GM10266 (cell line): ENCODE data around the gene GARNL3.

Source experiments
- DNase-seq: peaks from one replicate; pipeline ENCODE4 v3.0.0; 2012; ENCODE audit errors: extremely low spot score
- TF ChIP-seq, protein P1 (sequence below): IDR thresholded peaks from 2 replicates; pipeline ENCODE4 v1.5.1; 2012; ENCODE audit warnings: mild to moderate bottlenecking, low read depth; ENCODE audit not compliant: control insufficient read depth, insufficient read depth; ENCODE audit errors: missing control alignments

The GARNL3 gene

DNA sequence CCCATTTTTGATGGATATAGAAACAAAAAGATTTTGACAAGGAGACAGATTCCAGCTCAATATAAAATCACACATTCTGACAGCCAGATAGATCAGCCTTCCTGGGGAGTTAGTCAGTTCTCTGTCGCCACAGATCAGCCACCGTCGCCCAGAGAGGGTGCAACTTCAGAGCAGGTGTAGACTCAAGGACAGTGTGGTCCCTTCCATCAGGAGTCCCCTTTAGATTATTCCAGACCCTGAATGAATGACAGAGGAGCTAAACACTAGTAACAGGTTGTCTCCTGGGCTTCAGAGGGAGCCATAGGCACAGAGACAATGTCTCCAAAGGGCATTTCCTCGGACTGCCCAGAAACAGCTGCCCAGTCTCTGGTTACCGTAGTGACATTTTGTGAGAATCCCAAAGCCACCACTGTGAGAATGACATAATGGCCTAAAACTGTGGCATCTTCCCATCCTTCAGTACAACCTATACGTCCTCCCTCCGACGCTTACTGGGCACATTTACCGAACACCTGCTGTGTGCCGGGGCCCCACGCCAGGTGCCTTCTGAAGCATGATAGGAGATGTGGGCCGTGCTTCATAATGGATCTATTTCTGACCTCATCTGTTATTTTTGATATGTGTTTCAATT is 85.0 kb downstream of the GARNL3 start:
- no peak for DNase-seq
- TF ChIP-seq, protein P1, sequence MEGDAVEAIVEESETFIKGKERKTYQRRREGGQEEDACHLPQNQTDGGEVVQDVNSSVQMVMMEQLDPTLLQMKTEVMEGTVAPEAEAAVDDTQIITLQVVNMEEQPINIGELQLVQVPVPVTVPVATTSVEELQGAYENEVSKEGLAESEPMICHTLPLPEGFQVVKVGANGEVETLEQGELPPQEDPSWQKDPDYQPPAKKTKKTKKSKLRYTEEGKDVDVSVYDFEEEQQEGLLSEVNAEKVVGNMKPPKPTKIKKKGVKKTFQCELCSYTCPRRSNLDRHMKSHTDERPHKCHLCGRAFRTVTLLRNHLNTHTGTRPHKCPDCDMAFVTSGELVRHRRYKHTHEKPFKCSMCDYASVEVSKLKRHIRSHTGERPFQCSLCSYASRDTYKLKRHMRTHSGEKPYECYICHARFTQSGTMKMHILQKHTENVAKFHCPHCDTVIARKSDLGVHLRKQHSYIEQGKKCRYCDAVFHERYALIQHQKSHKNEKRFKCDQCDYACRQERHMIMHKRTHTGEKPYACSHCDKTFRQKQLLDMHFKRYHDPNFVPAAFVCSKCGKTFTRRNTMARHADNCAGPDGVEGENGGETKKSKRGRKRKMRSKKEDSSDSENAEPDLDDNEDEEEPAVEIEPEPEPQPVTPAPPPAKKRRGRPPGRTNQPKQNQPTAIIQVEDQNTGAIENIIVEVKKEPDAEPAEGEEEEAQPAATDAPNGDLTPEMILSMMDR: no peak

DNA sequence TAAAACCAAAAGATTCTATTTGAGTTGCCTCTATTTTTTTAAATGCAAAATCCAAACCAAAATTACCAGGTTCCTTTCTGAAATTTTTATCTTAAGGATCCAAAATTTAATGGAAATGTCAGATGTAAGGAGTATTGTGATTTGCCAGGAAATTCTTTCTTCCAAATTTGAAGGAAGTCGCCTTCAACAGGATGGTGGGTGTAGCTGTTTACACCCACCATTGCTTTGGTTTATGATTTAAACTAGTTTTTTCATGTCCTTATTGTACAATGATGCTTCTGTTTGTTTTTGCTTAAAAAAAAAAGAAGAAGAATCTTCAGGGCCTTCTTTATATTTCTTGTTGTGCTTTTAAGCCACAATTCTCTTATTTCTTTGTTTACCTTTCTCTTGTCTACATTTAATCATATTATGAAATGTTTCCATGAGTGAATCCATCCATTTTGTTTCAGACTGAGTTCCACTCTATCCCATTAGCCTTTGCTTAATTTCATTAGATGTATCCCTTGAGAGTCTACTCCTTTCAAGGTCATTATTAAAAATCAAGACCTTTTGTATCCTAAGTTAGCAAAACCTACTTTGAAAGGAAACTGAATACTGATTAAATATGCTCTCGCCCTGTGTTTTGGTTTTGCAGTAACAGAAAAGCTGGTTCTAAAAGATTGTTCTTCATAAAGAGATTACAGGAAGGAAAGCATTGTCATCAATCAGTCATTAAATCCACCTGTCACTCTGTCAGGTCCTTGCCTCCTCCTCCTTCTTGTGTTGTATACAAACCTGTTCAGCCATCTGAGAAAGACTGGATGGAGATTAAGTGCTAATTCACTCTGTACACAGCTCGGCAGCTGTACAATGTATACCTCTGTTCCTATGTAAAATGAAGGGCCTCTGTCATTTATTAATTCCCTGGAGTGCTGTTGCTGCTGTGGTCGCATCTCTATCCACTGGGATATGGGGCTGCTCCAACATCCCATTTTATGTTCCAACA is 86.9 kb downstream of the GARNL3 start:
- TF ChIP-seq, protein P1: no peak
- no peak for DNase-seq

DNA sequence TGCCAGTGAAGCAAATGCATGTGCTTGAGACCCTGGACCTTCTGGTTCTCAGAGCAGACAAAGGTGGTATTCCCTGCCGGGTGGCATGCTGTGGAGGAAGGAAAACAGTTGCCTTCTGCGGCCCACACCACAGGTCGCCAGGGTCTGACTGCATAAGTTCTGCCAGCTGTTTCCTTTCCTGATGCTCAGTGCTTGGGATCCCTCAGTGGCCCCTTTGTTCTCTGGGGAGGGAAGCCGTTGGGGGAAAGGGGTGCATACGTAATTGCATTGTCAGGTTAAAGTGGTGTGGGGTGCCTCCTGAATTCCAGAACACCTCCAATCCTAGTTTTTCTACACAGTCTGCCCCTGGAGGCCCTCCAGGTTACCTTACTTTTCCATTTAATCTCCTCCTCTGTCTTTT is 89.3 kb downstream of the GARNL3 start:
- DNase-seq: no peak

DNA sequence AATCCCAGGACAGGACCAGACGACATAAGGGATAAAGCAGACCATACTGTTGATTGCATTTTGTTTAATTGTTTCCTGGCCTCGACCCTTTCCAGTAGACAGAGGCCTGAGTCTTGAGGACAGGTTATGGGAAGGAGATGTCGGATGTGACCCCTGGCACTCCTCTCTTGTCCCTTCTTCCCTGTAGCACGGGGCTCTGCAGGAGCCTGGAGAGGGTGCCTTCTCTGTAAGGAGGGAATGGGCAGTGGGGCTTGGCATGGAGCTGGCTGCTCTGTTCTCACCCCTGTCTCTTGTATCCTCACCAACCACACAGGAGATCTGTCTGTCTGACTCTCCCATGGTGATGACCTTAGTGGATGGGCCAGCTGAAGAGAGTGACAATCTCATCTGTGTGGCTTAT is 92.3 kb downstream of the GARNL3 start:
- TF ChIP-seq, protein P1: no peak
- DNase-seq: no peak

More for the DNA sequence above, 89.3 kb downstream of the GARNL3 start:
- TF ChIP-seq, protein P1: no peak

DNA sequence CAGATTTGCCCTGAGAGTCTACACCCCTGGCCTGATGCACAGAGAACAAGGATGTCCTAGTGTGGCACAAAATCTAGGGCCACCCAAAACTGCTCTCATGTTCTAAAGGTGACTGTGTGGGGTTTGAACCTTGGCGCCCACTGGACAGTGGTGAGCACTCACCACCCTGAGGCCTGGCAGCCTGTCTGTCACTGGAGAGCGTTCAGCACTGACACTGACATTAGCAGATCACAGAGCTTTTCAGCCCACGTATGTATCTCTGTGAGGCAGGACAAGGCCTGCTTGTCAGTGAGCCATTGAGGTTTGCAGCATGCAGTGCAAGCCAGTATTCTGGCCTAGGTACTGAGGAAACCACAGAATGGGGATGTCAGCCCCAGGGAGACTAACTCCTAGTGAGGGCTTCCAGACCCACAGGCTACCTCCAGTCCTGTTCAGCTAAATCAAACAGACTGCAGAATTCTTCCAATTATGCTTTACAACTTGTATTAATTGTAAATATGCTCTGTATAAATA is 93.5 kb downstream of the GARNL3 start:
- TF ChIP-seq, protein P1: no peak
- no peak for DNase-seq

DNA sequence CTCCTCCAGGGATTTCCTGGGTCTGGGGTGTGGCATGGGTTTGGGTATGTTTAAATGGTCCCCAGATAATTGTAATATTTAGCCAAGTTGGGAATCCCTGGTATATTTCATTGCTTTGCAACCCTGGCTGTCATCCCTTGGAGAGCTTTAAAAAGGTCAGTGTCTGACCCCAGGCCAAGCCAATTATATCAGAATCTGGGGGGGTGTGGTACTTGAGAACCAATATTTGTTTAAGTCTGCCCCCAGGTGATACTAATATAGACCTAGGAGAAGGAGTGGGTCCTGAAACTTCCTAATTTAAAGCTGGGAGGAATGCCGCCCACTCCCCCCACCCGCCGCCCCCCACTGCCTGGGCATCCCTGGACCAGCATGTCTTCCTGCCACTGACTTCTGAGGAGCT is 94.2 kb downstream of the GARNL3 start:
- no peak for DNase-seq
- TF ChIP-seq, protein P1: no peak
